ENCODE measurements around the gene ERP44. TPM values are rescaled to one million over a fixed set of nuclear protein-coding genes. Genes with fewer than 3 reads are reported as not detected.
"Not testable (repeated sequence)": the region's sequence is repeated elsewhere in the genome, so short reads cannot be mapped to it uniquely, and the experiment has no call there.

The ERP44 gene
- total RNA-seq, 1 donor from 2014 or later, result 15.6 TPM

- Histone ChIP-seq H3K36me3 (no peaks in the 10 kb centered on the region), H3K27me3 (ENCODE audit: low read depth) (no peaks in the 10 kb centered on the region), H3K4me1 (peaks cover 49% of the 10 kb centered on the region), H3K9me3 (replicated peaks) (no peaks in the 10 kb centered on the region), H3K27ac (replicated peaks) (no peak overlapping the region), H3K4me3 (no peak overlapping the region)
- no peak for TF ChIP-seq CTCF (IDR thresholded peaks at IDR 0.05; ENCODE audit: borderline replicate concordance)
- DNase-seq, result no peak
- intact Hi-C loops (cut with micrococcal nuclease), result no loop called here
Measured at GRCh38 chr9:100074093-100074492, 24.7 kb downstream of the ERP44 start.

GRCh38 chr9:100072805-100073204 is 26.0 kb downstream of the ERP44 start:
- Histone ChIP-seq H3K4me3 (no peak overlapping the region), H3K27ac (replicated peaks) (no peak overlapping the region), H3K36me3 (no peaks in the 10 kb centered on the region), H3K9me3 (replicated peaks) (no peaks in the 10 kb centered on the region), H3K4me1 (peaks cover 46% of the 10 kb centered on the region), H3K27me3 (ENCODE audit: low read depth) (no peaks in the 10 kb centered on the region)
- no peak for DNase-seq
- intact Hi-C loops (cut with micrococcal nuclease), result no loop called here
- no peak for TF ChIP-seq CTCF (IDR thresholded peaks at IDR 0.05; ENCODE audit: borderline replicate concordance)

- no peaks in the 10 kb centered on the region for H3K9me3 ChIP-seq (replicated peaks)
- H3K27me3 ChIP-seq (ENCODE audit: low read depth), result no peaks in the 10 kb centered on the region
- no peaks in the 10 kb centered on the region for H3K36me3 ChIP-seq
- no peak overlapping the region for H3K27ac ChIP-seq (replicated peaks)
- TF ChIP-seq CTCF (IDR thresholded peaks at IDR 0.05; ENCODE audit: borderline replicate concordance), result no peak
- no peak for DNase-seq
- intact Hi-C loops (cut with micrococcal nuclease), result no loop called here
- peaks cover 45% of the 10 kb centered on the region for H3K4me1 ChIP-seq
- H3K4me3 ChIP-seq, result no peak overlapping the region
Measured at GRCh38 chr9:100071271-100071670, 27.5 kb downstream of the ERP44 start.

GRCh38 chr9:100070104-100071041 is 28.4 kb downstream of the ERP44 start:
- TF ChIP-seq CTCF (IDR thresholded peaks at IDR 0.05; ENCODE audit: borderline replicate concordance), result no peak
- Histone ChIP-seq H3K4me3 (no peak overlapping the region), H3K9me3 (replicated peaks) (no peaks in the 10 kb centered on the region), H3K4me1 (peaks cover 48% of the 10 kb centered on the region), H3K27me3 (ENCODE audit: low read depth) (no peaks in the 10 kb centered on the region), H3K36me3 (no peaks in the 10 kb centered on the region), H3K27ac (replicated peaks) (no peak overlapping the region)
- intact Hi-C loops (cut with micrococcal nuclease), result no loop called here
- DNase-seq, result no peak

- H3K27me3 ChIP-seq (ENCODE audit: low read depth); DNase-seq; H3K36me3 ChIP-seq; intact Hi-C loops (cut with micrococcal nuclease); H3K9me3 ChIP-seq (replicated peaks); H3K27ac ChIP-seq (replicated peaks); H3K4me3 ChIP-seq: not testable (repeated sequence)
- peaks cover 42% of the 10 kb centered on the region for H3K4me1 ChIP-seq
Measured at GRCh38 chr9:100069068-100069467, 29.7 kb downstream of the ERP44 start.

- DNase-seq; H3K4me3 ChIP-seq; H3K36me3 ChIP-seq; H3K27me3 ChIP-seq (ENCODE audit: low read depth); H3K9me3 ChIP-seq (replicated peaks); H3K27ac ChIP-seq (replicated peaks); intact Hi-C loops (cut with micrococcal nuclease): not testable (repeated sequence)
- H3K4me1 ChIP-seq, result peaks cover 44% of the 10 kb centered on the region
Measured at GRCh38 chr9:100067990-100068389, 30.8 kb downstream of the ERP44 start.

All from left ventricle myocardium inferior (tissue), 1 donor.